Smooth muscle cell (in vitro differentiated cells): ENCODE data around the gene FBXL15. TPM values are rescaled to one million over a fixed set of nuclear protein-coding genes. Genes with fewer than 3 reads are reported as not detected.

Experiments used
- DNase-seq: peaks from one replicate; lab custom pipeline; 2025; ENCODE audit not compliant: unreplicated experiment; lab: John Stamatoyannopoulos, UW
- H2AFZ ChIP-seq: fragments of 200-600 bp; sonication (generic); 2 replicates; pipeline ENCODE4 v1.6.0; 2016; ENCODE audit warnings: antibody characterized with exemption, low read depth, mild to moderate bottlenecking
- H3F3A ChIP-seq: fragments of 200-600 bp; sonication (generic); 2 replicates; pipeline ENCODE4 v1.6.0; 2017; ENCODE audit warnings: antibody characterized with exemption, low read depth
- H3K27ac ChIP-seq: fragments of 200-600 bp; sonication (generic); 2 replicates; pipeline ENCODE4 v1.5.1; 2016; ENCODE audit warnings: low read depth, mild to moderate bottlenecking
- H3K27me3 ChIP-seq: fragments of 200-600 bp; sonication (generic); 2 replicates; pipeline ENCODE4 v1.6.1; 2016; ENCODE audit warnings: low read depth, mild to moderate bottlenecking
- H3K36me3 ChIP-seq: fragments of 200-600 bp; sonication (generic); 2 replicates; pipeline ENCODE4 v1.5.1; 2016; ENCODE audit warnings: low read depth
- H3K4me1 ChIP-seq: fragments of 200-600 bp; sonication (generic); 2 replicates; pipeline ENCODE4 v1.5.1; 2016; ENCODE audit warnings: low read depth
- H3K4me2 ChIP-seq: fragments of 200-600 bp; sonication (generic); 2 replicates; pipeline ENCODE4 v1.6.0; 2016; ENCODE audit warnings: mild to moderate bottlenecking
- H3K4me3 ChIP-seq: fragments of 200-600 bp; sonication (generic); 2 replicates; pipeline ENCODE4 v1.5.1; 2016; ENCODE audit warnings: mild to moderate bottlenecking
- H3K79me2 ChIP-seq: fragments of 200-600 bp; sonication (generic); 2 replicates; pipeline ENCODE4 v1.6.0; 2016; ENCODE audit warnings: low read depth, mild to moderate bottlenecking
- H3K9ac ChIP-seq: fragments of 200-600 bp; sonication (generic); 2 replicates; pipeline ENCODE4 v1.6.0; 2016; ENCODE audit warnings: low read depth
- H3K9me3 ChIP-seq: fragments of 200-600 bp; sonication (generic); replicated peaks from 2 replicates; pipeline ENCODE4 v1.5.1; 2016; ENCODE audit warnings: low read depth
- H4K20me1 ChIP-seq: fragments of 200-600 bp; sonication (generic); 2 replicates; pipeline ENCODE4 v1.6.0; 2016; ENCODE audit warnings: low read depth
- WGBS: methylation state at CpG from one replicate; pipeline ENCODE4 v1.1.7; 2016; ENCODE audit warnings: low lambda C conversion rate; 5-methylcytosine and 5-hydroxymethylcytosine counted together
- polyA plus RNA-seq: library from polyadenylated mRNA; unstranded; fragments of >200 nt; fragmentation: Nextera tagmentation; extraction: Ambion mirVana; gene quantifications from 2 replicates; pipeline ENCODE4 v1.2.1, GENCODE V29; 2016
- total RNA-seq: library from RNA; depleted of rRNA; stranded (reverse); fragments of >200 nt; gene quantifications from 2 replicates; pipeline ENCODE4 v1.2.3, GENCODE V29; 2014
- TF ChIP-seq, protein P1 (sequence below): fragments of 200-600 bp; sonication (generic); IDR thresholded peaks from 2 replicates; pipeline ENCODE4 v1.5.1; 2017; ENCODE audit warnings: borderline replicate concordance, mild to moderate bottlenecking, antibody characterized with exemption; ENCODE audit not compliant: insufficient read depth, poor library complexity, severe bottlenecking

FBXL15 gene
- total and polyA plus RNA-seq, 2 experiments from 2014 or later = 8.2 to 29.0 TPM

DNA sequence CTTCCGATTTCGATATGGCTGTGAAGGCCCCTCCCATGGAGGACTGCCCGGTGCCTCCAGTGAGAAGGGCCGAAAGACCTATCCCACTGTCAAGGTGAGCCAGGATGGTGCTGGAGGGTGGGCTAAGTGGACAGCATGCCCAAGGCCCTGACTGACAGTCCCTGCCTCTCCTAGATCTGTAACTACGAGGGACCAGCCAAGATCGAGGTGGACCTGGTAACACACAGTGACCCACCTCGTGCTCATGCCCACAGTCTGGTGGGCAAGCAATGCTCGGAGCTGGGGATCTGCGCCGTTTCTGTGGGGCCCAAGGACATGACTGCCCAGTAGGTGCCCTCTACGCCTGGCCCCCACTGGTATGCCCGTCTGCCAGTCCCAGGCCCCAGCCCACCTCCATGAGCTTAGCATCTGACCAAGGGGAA, 23.9 kb upstream of the FBXL15 start:
- Histone ChIP-seq H3K9me3 (no peaks in the 10 kb centered on the region), H3K4me1 (peaks cover 10% of the 10 kb centered on the region), H3K27ac (peak overlapping the region; percentile 100), H4K20me1 (peaks cover 10% of the 10 kb centered on the region), H3K4me2 (peak overlapping the region; percentile 94), H3K9ac (peak overlapping the region; percentile 99), H3K36me3 (no peaks in the 10 kb centered on the region), H2AFZ (no peak overlapping the region), H3K27me3 (no peaks in the 10 kb centered on the region), H3F3A (no peaks in the 10 kb centered on the region), H3K79me2 (peaks cover 14% of the 10 kb centered on the region), H3K4me3 (no peak overlapping the region)
- WGBS = 96% methylated on average over 12 of the region's 12 CpGs
- no peak for DNase-seq
- TF ChIP-seq, protein P1, sequence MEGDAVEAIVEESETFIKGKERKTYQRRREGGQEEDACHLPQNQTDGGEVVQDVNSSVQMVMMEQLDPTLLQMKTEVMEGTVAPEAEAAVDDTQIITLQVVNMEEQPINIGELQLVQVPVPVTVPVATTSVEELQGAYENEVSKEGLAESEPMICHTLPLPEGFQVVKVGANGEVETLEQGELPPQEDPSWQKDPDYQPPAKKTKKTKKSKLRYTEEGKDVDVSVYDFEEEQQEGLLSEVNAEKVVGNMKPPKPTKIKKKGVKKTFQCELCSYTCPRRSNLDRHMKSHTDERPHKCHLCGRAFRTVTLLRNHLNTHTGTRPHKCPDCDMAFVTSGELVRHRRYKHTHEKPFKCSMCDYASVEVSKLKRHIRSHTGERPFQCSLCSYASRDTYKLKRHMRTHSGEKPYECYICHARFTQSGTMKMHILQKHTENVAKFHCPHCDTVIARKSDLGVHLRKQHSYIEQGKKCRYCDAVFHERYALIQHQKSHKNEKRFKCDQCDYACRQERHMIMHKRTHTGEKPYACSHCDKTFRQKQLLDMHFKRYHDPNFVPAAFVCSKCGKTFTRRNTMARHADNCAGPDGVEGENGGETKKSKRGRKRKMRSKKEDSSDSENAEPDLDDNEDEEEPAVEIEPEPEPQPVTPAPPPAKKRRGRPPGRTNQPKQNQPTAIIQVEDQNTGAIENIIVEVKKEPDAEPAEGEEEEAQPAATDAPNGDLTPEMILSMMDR = no peak

DNA sequence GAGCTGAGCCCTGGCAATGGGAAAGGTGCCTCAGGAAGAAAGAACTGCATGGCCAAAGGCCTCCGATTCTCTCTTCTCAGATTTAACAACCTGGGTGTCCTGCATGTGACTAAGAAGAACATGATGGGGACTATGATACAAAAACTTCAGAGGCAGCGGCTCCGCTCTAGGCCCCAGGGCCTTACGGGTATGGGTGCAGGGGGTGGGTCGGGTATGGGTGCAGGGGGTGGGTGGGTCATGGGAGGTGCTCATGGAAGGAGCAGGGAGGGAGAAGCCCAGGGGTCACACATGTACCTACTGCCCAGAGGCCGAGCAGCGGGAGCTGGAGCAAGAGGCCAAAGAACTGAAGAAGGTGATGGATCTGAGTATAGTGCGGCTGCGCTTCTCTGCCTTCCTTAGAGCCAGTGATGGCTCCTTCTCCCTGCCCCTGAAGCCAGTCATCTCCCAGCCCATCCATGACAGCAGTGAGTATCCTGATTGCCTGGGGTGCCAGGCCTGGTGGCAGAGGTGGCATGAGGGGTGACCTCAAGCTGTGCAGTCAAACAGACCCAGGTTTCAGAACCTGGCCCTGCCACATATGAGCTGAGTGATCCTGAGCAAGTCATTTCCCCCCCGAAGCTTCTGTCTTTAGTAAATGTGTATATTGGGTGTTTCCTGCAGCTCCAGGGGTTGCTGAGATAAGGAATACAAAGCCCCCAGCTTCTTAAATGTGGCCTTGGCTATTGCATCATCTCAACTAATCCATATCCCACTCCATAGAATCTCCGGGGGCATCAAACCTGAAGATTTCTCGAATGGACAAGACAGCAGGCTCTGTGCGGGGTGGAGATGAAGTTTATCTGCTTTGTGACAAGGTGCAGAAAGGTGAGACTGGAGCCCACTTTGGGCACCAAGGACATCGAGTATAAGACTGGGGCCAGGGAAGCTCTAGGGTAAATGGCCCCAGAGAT, 23.1 kb upstream of the FBXL15 start:
- Histone ChIP-seq H3K9me3 (no peaks in the 10 kb centered on the region), H3F3A (no peaks in the 10 kb centered on the region), H3K4me1 (peaks cover 10% of the 10 kb centered on the region), H3K36me3 (no peaks in the 10 kb centered on the region), H3K79me2 (peaks cover 14% of the 10 kb centered on the region), H4K20me1 (peaks cover 10% of the 10 kb centered on the region), H3K27ac (peak overlapping the region; percentile 100), H3K27me3 (no peaks in the 10 kb centered on the region), H3K4me3 (no peak overlapping the region), H2AFZ (no peak overlapping the region), H3K9ac (no peak overlapping the region), H3K4me2 (no peak overlapping the region)
- WGBS = 96% methylated on average over 14 of the region's 14 CpGs
- TF ChIP-seq, protein P1 = no peak
- DNase-seq = no peak

DNA sequence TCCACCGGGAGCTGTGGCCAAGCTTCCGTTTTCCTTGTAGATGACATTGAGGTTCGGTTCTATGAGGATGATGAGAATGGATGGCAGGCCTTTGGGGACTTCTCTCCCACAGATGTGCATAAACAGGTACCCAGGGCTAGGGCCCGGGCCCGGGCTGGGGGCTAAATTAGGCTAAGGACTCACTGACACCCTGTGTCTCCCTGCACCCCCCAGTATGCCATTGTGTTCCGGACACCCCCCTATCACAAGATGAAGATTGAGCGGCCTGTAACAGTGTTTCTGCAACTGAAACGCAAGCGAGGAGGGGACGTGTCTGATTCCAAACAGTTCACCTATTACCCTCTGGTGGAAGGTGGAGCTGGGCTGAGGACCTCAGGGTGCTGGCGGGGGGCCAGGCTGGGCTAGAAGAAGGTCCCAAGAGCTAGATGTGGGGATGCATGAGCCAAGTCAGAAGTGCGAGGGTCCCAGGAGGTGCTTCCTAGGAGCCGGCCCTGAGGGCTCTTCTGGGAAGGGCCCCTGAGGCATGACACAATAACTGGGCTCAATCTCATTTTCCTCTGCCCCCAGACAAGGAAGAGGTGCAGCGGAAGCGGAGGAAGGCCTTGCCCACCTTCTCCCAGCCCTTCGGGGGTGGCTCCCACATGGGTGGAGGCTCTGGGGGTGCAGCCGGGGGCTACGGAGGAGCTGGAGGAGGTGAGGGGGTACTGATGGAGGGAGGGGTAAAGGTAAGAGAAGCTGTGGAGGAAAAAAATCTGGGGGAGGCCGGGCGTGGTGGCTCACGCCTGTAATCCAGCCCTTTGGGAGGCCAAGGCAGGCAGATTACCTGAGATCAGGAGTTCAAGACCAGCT, 22.2 kb upstream of the FBXL15 start:
- H3F3A ChIP-seq = no peaks in the 10 kb centered on the region
- H3K9me3 ChIP-seq = no peaks in the 10 kb centered on the region
- peak overlapping the region; percentile 57 for H3K4me3 ChIP-seq
- no peak overlapping the region for H3K9ac ChIP-seq
- WGBS = 97% methylated on average over 21 of the region's 21 CpGs
- no peak overlapping the region for H2AFZ ChIP-seq
- H3K27me3 ChIP-seq = no peaks in the 10 kb centered on the region
- peaks cover 10% of the 10 kb centered on the region for H4K20me1 ChIP-seq
- no peaks in the 10 kb centered on the region for H3K36me3 ChIP-seq
- DNase-seq = no peak
- peak overlapping the region; percentile 52 for H3K27ac ChIP-seq
- peak overlapping the region; percentile 91 for H3K4me2 ChIP-seq
- H3K79me2 ChIP-seq = peaks cover 14% of the 10 kb centered on the region
- TF ChIP-seq, protein P1 = no peak
- H3K4me1 ChIP-seq = peaks cover 9% of the 10 kb centered on the region
